ENCODE results near the gene C16orf96. TPM values are rescaled to one million over a fixed set of nuclear protein-coding genes. Genes with fewer than 3 reads are reported as not detected.

The C16orf96 gene
- total RNA-seq, 2 experiments from 2014 or later, result 0.16 to 0.32 TPM

DNA sequence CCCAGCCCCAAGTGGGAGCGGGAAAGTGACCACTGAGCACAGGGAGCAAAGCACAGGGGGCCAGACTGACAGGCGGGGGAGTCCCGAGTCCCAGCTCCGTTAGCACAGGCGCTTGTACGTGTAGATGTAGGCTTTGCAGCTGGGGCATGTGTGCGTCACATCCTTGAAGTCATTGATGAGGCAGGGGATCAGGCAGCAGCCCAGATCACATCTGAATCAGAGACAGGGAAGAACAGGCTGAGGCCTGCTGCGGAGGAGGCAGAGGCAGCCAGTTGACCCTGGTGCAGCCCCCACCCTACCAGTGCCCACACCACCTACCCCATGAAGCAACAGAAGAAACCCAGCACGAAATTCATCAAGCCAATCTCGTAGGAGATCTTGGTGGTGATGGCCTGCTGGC, 43.7 kb upstream of the C16orf96 start:
- DNase-seq (no peak), ATAC-seq (no peak)
- CTCF ChIA-PET, result interaction anchor here (1.0 kb wide), 1 partner anchor 13 kb away, joined by 3 read pairs; no protein-coding TSS in a partner anchor
- POLR2A ChIA-PET, result no interaction called here
- Mint-ChIP-seq H3K27ac (no peak overlapping the region), H3K36me3 (ENCODE audit: low read depth) (peaks cover 29% of the 10 kb centered on the region), H3K27me3 (no peaks in the 10 kb centered on the region), H3K4me1 (ENCODE audit: low read depth) (peaks cover 45% of the 10 kb centered on the region), H3K9me3 (no peaks in the 10 kb centered on the region), H3K4me3 (no peak overlapping the region)
- intact Hi-C loops (cut with micrococcal nuclease), result no loop called here
- TF ChIP-seq, protein P1, sequence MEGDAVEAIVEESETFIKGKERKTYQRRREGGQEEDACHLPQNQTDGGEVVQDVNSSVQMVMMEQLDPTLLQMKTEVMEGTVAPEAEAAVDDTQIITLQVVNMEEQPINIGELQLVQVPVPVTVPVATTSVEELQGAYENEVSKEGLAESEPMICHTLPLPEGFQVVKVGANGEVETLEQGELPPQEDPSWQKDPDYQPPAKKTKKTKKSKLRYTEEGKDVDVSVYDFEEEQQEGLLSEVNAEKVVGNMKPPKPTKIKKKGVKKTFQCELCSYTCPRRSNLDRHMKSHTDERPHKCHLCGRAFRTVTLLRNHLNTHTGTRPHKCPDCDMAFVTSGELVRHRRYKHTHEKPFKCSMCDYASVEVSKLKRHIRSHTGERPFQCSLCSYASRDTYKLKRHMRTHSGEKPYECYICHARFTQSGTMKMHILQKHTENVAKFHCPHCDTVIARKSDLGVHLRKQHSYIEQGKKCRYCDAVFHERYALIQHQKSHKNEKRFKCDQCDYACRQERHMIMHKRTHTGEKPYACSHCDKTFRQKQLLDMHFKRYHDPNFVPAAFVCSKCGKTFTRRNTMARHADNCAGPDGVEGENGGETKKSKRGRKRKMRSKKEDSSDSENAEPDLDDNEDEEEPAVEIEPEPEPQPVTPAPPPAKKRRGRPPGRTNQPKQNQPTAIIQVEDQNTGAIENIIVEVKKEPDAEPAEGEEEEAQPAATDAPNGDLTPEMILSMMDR (IDR thresholded peaks at IDR 0.05), result no peak

DNA sequence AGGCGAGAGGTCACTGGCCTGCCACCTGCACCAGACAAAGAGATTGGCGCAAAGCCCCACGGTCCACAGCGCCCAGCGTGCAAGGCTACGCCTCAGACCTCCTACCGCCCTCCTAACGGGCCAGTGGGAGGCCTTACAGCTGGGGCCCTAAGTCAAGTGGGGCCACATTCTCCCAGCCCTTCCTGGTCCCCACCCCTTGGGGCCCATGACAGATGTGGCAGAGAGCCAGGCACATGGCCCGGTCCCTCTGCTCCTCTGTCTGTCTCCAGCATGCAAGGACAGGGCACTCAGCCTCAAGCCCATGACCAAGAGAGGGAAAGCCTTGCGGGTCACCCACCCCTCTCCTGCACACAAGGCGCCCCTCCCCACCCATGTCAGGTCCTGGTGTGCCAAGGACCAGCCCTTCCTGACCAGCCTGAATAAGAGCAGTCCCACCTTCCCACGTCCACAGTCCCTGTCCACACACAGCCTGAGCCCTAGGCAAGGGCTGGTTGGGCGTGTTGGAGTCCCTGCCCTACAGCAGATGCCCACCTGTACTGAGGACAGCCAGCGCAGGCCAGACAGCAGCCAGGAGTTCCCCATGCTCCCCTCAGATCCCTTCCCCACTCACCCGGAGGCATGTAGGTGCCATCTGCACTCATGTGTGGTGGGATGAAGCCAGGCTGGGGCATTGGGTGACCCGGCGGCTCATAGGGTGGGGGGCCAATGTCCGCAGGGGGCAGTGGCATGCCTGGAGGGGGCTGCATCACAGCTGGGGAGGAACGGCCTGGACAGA, 42.9 kb upstream of the C16orf96 start:
- H3K36me3 Mint-ChIP-seq (ENCODE audit: low read depth), result peaks cover 21% of the 10 kb centered on the region
- peaks cover 44% of the 10 kb centered on the region for H3K4me1 Mint-ChIP-seq (ENCODE audit: low read depth)
- intact Hi-C loops (cut with micrococcal nuclease), result no loop called here

DNA sequence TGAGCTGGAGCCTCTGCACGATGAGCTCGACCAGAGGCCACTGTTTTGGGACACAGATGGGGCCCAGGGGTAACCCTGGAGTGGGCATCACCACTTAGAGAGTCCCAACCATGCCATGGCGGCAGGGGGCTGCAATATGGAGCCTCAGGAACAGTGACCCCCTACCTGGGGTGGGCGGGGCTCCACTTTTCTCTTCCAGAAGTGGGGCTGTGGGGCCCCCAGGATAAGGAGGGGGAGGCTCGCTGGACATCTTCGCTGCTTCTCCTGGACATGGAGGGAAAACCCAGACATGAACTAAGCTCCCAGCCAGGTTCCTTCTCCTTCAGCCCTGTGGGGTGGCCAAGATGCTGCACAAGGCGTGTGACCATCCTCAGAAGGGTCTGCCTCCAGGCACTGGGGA, 42.3 kb upstream of the C16orf96 start:
- DNase-seq (no peak), ATAC-seq (no peak)
- H3K4me3 Mint-ChIP-seq, result no peak overlapping the region
- H3K36me3 Mint-ChIP-seq (ENCODE audit: low read depth), result peaks cover 21% of the 10 kb centered on the region
- ChIA-PET POLR2A (interaction anchor here (0.9 to 1.3 kb wide), 5 partner anchors 8 to 35 kb away, joined by 3 to 5 read pairs (median 3); no protein-coding TSS in a partner anchor), CTCF (interaction anchor here (0.5 to 1.9 kb wide), 2 partner anchors 36 to 86 kb away, joined by 3 to 9 read pairs; no protein-coding TSS in a partner anchor)
- intact Hi-C loops (cut with micrococcal nuclease), result no loop called here
- no peaks in the 10 kb centered on the region for H3K9me3 Mint-ChIP-seq
- peaks cover 44% of the 10 kb centered on the region for H3K4me1 Mint-ChIP-seq (ENCODE audit: low read depth)
- H3K27me3 Mint-ChIP-seq, result no peaks in the 10 kb centered on the region
- TF ChIP-seq, protein P1 (IDR thresholded peaks at IDR 0.05), result no peak
- peak overlapping the region; percentile 89 for H3K27ac Mint-ChIP-seq

More for the DNA sequence above, 42.9 kb upstream of the C16orf96 start:
- no peak for DNase-seq
- CTCF ChIA-PET, result interaction anchor here (0.5 to 1.9 kb wide), 2 partner anchors 35 to 86 kb away, joined by 3 to 9 read pairs; no protein-coding TSS in a partner anchor
- POLR2A ChIA-PET, result interaction anchor here (0.9 to 1.1 kb wide), 2 partner anchors 13 to 35 kb away, joined by 3 read pairs; no protein-coding TSS in a partner anchor
- H3K27me3 Mint-ChIP-seq, result no peaks in the 10 kb centered on the region
- TF ChIP-seq, protein P1 (IDR thresholded peaks at IDR 0.05), result no peak
- no peak overlapping the region for H3K4me3 Mint-ChIP-seq
- H3K9me3 Mint-ChIP-seq, result no peaks in the 10 kb centered on the region
- peak overlapping the region; percentile 43 for H3K27ac Mint-ChIP-seq
- ATAC-seq, result no peak

DNA sequence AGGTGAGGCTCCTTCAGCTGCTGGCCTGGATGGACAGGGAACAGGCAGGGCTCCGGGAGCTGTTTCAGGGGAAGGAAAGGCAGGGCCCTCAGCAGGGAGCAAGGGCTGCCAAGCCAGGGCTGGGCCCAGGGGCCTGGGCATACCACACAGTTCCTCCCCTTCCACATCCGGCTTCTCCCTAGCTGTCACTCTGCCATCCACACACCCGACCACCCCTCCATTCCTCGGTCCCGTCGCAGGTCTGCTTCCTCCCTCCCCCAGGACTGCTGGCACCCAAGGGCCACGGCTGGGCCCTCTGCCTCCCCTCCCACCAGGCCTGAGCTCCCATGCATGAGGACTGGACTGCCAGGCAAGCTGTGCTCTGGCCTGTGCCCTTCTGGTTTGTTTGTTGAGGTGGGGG, 41.5 kb upstream of the C16orf96 start:
- peak overlapping the region; percentile 89 for H3K27ac Mint-ChIP-seq
- peaks cover 21% of the 10 kb centered on the region for H3K36me3 Mint-ChIP-seq (ENCODE audit: low read depth)
- H3K27me3 Mint-ChIP-seq, result no peaks in the 10 kb centered on the region
- no peaks in the 10 kb centered on the region for H3K9me3 Mint-ChIP-seq
- DNase-seq (no peak), ATAC-seq (no peak)
- intact Hi-C loops (cut with micrococcal nuclease), result no loop called here
- TF ChIP-seq, protein P1 (IDR thresholded peaks at IDR 0.05), result no peak
- CTCF ChIA-PET, result interaction anchor here (0.9 to 2.5 kb wide), 7 partner anchors 8 to 71 kb away, joined by 3 to 24 read pairs (median 6); partner anchors contain the start of gene CDIP1
- POLR2A ChIA-PET, result interaction anchor here (0.9 to 1.3 kb wide), 6 partner anchors 9 to 34 kb away, joined by 3 to 5 read pairs (median 3); no protein-coding TSS in a partner anchor
- no peak overlapping the region for H3K4me3 Mint-ChIP-seq
- H3K4me1 Mint-ChIP-seq (ENCODE audit: low read depth), result peaks cover 44% of the 10 kb centered on the region
